Femur (tissue), 1 donor: ENCODE results near the gene PCBP3.
"Not testable (repeated sequence)": the region's sequence is repeated elsewhere in the genome, so short reads cannot be mapped to it uniquely, and the experiment has no call there.

Experiments used
- DNase-seq: peaks from one replicate; pipeline ENCODE4 v3.0.0-alpha.2; 2017

The PCBP3 gene

GRCh38 chr21:45852386-45852785 is 208.9 kb downstream of the PCBP3 start:
- not testable (repeated sequence) for DNase-seq

GRCh38 chr21:45852886-45853400 is 209.4 kb downstream of the PCBP3 start:
- DNase-seq = peak; percentile 5

- DNase-seq = peak; percentile 4
Observed at GRCh38 chr21:45853703-45854342, 210.3 kb downstream of the PCBP3 start.

- peak; percentile 24 for DNase-seq
Observed at GRCh38 chr21:45854690-45855247, 211.2 kb downstream of the PCBP3 start.

- peak; percentile 5 for DNase-seq
Observed at GRCh38 chr21:45855248-45855811, 211.8 kb downstream of the PCBP3 start.

GRCh38 chr21:45856442-45856841 is 212.9 kb downstream of the PCBP3 start:
- peak; percentile 5 for DNase-seq

- DNase-seq = no peak
Observed at GRCh38 chr21:45856906-45857305, 213.4 kb downstream of the PCBP3 start.

GRCh38 chr21:45857761-45858160 is 214.2 kb downstream of the PCBP3 start:
- peak; percentile 4 for DNase-seq

- peak; percentile 13 for DNase-seq
Observed at GRCh38 chr21:45858180-45858579, 214.7 kb downstream of the PCBP3 start.

GRCh38 chr21:45859041-45859761 is 215.7 kb downstream of the PCBP3 start:
- DNase-seq = peak; percentile 16

- peak; percentile 5 for DNase-seq
Observed at GRCh38 chr21:45859762-45860357, 216.3 kb downstream of the PCBP3 start.

GRCh38 chr21:45860493-45861155 is 217.1 kb downstream of the PCBP3 start:
- peak; percentile 18 for DNase-seq

GRCh38 chr21:45861156-45861870 is 217.8 kb downstream of the PCBP3 start:
- DNase-seq = peak; percentile 11

- peak; percentile 9 for DNase-seq
Observed at GRCh38 chr21:45862543-45863207, 219.2 kb downstream of the PCBP3 start.

- DNase-seq = peak; percentile 5
Observed at GRCh38 chr21:45863267-45863666, 219.7 kb downstream of the PCBP3 start.

GRCh38 chr21:45863751-45864150 is 220.2 kb downstream of the PCBP3 start:
- peak; percentile 1 for DNase-seq

GRCh38 chr21:45864436-45864835 is 220.9 kb downstream of the PCBP3 start:
- DNase-seq = peak; percentile 5

- peak; percentile 11 for DNase-seq
Observed at GRCh38 chr21:45865106-45865835, 221.7 kb downstream of the PCBP3 start.

- DNase-seq = peak; percentile 9
Observed at GRCh38 chr21:45866551-45866950, 223.0 kb downstream of the PCBP3 start.

GRCh38 chr21:45867041-45867666 is 223.6 kb downstream of the PCBP3 start:
- peak; percentile 8 for DNase-seq
